GM06990 (cell line): ENCODE data around the gene RUSF1.
"Not testable (repeated sequence)": the region's sequence is repeated elsewhere in the genome, so short reads cannot be mapped to it uniquely, and the experiment has no call there.

Source experiments
- DNase-seq: peaks from one replicate; pipeline ENCODE4 v3.0.0-alpha.2; 2011; ENCODE audit not compliant: insufficient read length; ENCODE audit errors: extremely low read depth
- H3K27me3 ChIP-seq: replicated peaks from 2 replicates; pipeline ENCODE4 v1.6.0; 2011; ENCODE audit warnings: low read length; ENCODE audit not compliant: control insufficient read depth, insufficient read depth
- H3K36me3 ChIP-seq: 2 replicates; pipeline ENCODE4 v1.5.1; 2011; ENCODE audit warnings: low read length; ENCODE audit not compliant: control insufficient read depth, insufficient read depth
- H3K4me3 ChIP-seq: replicated peaks from 2 replicates; pipeline ENCODE4 v1.5.1; 2011; ENCODE audit warnings: low read depth, mild to moderate bottlenecking, control low read depth, low read length
- CTCF ChIP-seq: IDR thresholded peaks from 2 replicates; pipeline ENCODE4 v1.5.1; 2011; ENCODE audit warnings: low read length, control low read depth, mild to moderate bottlenecking, inconsistent platforms; ENCODE audit not compliant: insufficient read depth, poor library complexity, severe bottlenecking

RUSF1 gene

GRCh38 chr16:31529108-31529936, 21.1 kb upstream of the RUSF1 start:
- no peak for TF ChIP-seq CTCF
- Histone ChIP-seq H3K27me3 (no peaks in the 10 kb centered on the region), H3K4me3 (no peak overlapping the region), H3K36me3 (no peaks in the 10 kb centered on the region)
- no peak for DNase-seq

DNA sequence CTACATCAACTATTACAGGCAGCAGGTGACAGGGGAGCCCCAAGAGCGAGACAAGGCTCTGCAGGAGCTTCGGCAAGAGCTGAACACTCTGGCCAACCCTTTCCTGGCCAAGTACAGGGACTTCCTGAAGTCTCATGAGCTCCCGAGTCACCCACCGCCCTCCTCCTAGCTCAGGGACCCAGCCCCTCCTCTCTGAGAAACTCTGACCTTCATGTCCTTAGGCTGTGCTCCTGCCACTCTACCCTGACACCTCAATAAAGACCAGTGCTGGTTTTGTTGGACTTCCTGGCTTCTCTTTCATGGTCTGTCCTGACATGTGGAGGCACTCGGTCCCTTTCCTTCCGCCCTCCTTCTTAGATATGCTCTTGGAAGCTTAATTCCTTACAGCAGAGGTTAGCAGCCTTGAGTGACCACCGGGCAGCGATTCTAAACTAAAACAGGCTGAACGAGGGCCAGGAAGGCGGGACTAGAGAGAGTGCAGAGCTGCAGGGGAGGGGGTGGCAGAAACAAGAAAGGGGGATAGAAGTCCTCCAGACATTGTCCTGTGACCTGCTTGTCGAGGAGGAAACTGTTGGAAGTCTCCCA, 20.4 kb upstream of the RUSF1 start:
- TF ChIP-seq CTCF = no peak
- Histone ChIP-seq H3K36me3 (no peaks in the 10 kb centered on the region), H3K4me3 (no peak overlapping the region), H3K27me3 (no peaks in the 10 kb centered on the region)
- no peak for DNase-seq

- DNase-seq = no peak
- TF ChIP-seq CTCF = no peak
- H3K27me3 ChIP-seq = no peaks in the 10 kb centered on the region
- H3K4me3 ChIP-seq = no peak within 1 kb of the TSS
- no peaks in the 10 kb centered on the region for H3K36me3 ChIP-seq
Observed at GRCh38 chr16:31527734-31528274, 19.6 kb upstream of the RUSF1 start, which contains the start of gene AHSP. AHSP (plus strand) TSS chr16:31527900; CDS start chr16:31528140, 240 bp downstream.

DNA sequence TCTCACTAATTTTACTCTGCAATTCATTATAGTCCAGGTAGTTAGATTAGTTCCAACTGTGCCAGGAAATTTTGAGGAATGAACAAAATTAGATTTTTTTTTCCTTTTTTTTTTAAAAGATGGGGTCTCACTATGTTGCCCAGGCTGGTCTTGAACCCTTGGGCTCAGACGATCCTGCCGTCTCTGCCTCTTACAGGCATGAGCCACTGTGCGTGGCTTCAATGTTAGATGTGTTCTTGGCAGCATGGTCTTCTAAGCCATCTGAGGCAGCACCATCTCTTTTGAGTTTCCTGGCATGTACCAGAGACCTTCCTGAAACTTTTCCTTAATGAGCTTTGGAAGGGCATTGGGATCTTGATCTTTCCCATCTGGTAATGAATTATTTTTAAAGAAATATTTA, 16.9 kb upstream of the RUSF1 start:
- no peaks in the 10 kb centered on the region for H3K36me3 ChIP-seq
- H3K27me3 ChIP-seq = no peaks in the 10 kb centered on the region
- TF ChIP-seq CTCF = no peak
- no peak overlapping the region for H3K4me3 ChIP-seq
- no peak for DNase-seq

DNA sequence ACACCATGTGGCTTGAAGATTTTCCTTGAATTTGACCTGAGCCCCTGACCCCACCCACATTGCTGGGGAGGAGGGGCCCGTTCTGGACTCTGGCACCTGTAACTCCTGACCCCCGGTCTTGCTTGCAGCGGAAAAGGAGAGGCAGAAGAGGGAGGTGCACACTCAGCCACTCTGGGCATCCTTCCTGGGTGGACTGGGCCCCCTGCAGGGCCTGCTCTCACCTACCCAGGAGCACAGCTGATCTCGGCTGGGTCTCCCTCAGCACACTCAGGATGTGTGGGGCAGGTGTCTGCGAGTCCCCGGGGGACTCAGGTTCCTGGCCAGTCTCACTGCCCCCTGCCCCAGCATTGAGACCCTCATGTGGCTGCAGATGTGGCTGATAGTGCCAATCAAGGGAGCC, 15.6 kb upstream of the RUSF1 start:
- not testable (repeated sequence) for DNase-seq, H3K4me3 ChIP-seq, H3K36me3 ChIP-seq, H3K27me3 ChIP-seq

GRCh38 chr16:31522071-31522470, 13.9 kb upstream of the RUSF1 start:
- H3K27me3 ChIP-seq = no peaks in the 10 kb centered on the region
- H3K4me3 ChIP-seq = no peak overlapping the region
- no peaks in the 10 kb centered on the region for H3K36me3 ChIP-seq
- no peak for TF ChIP-seq CTCF
- no peak for DNase-seq
